Measurements from ENCODE around the gene TMEM14A.

GRCh38 chr6:52686878-52687699 is 16.2 kb downstream of the TMEM14A start:
- no peak for TF ChIP-seq POLR2A (IDR thresholded peaks at IDR 0.05)
- no peak for TF ChIP-seq POLR2AphosphoS5 (IDR thresholded peaks at IDR 0.05)
- no peak for TF ChIP-seq CTCF (IDR thresholded peaks at IDR 0.05)
- TF ChIP-seq EP300 (IDR thresholded peaks at IDR 0.05), result no peak
